Kidney glomerular epithelial cell (primary cell): Measurements from ENCODE around the gene HOXC4.
"Not testable (repeated sequence)": the region's sequence is repeated elsewhere in the genome, so short reads cannot be mapped to it uniquely, and the experiment has no call there.

Experiments used
- DNase-seq: peaks from one replicate; lab custom pipeline; 2025; lab: John Stamatoyannopoulos, UW

The HOXC4 gene

DNA sequence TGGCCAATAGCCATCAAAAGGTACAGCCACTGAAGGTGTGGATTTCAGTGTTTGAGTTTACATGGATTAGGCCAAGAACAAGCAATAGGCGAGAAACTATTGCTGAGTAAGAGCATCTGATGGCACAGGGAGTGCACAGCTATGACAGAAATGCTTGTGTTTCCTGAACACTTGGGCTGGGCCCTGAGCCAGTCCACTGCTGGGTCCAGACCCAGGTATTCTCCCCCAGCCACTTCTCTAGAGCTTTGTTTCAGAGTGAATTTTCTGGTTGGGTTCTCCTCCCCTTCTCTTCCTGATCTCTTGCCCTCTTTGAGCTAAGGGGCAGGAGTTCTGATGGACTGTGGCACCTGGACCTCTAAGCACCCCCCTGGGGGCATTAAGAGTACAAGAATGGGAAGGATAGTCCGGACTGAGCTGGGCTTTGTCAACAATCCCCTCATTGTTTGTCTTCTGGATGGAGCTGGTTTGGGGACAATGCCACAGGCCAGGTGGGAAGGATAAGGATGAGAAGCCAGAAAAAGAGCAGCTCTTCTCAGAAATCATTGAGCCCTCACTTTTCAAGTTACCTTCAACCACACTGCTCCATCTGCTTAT lies 12.4 kb upstream of the HOXC4 start:
- DNase-seq, result no peak

DNA sequence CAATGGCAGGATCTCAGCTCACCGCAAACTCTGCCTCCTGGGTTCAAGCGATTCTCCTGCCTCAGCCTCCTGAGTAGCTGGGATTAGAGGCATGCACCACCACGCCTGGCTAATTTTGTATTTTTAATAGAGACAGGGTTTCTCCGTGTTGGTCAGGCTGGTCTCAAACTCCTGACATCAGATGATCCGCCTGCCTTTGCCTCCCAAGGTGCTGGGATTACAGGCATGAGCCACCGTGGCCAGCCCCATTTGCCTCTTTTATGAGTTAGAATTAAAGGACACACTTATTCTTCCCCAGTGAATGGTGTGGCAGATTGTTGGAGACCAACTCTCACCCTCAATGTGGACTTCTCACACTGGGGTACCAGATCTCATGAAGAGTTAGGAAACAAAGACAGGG lies 11.6 kb upstream of the HOXC4 start:
- not testable (repeated sequence) for DNase-seq

DNA sequence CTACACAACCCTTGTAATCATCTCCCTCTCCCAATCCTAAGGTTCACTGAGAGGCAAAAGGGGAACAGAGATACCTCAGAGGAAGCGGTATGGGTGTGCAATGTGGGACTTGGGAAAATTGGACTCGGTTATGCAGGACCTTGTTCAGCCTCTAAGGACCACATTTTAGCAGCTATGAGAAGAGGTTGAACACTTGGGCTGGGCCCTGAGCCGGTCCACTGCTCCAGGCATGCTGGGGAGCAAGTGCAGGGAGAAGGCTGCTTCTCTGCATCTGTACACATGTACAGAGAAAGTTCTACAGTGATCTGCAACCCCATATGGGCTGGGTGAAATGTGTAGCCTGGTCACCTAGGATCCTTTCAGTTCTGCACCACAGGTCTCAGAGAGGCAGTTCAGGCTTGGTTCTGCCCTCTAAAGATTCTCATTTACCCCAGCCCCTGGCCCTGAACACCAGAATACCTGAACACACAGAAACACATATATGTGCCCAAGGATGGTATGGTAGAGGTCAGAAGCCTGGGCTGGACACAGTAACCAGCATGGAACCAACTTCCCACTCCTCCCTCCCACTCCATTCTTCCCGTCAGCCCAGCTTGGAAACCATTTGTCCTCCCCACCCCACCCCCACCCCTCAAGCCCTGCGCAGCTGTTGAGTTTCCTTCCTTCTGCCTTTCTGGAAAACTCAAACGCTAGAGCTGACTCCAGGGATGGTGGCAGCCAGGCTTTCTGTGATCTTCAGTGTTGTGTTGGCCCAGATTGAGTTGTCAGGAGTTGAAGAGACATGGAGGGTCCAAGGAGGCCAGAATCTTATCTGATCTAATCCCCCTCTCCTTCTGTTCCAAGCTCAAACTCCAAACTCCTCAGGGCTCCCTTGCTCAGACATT lies 10.4 kb upstream of the HOXC4 start:
- DNase-seq, result no peak

DNA sequence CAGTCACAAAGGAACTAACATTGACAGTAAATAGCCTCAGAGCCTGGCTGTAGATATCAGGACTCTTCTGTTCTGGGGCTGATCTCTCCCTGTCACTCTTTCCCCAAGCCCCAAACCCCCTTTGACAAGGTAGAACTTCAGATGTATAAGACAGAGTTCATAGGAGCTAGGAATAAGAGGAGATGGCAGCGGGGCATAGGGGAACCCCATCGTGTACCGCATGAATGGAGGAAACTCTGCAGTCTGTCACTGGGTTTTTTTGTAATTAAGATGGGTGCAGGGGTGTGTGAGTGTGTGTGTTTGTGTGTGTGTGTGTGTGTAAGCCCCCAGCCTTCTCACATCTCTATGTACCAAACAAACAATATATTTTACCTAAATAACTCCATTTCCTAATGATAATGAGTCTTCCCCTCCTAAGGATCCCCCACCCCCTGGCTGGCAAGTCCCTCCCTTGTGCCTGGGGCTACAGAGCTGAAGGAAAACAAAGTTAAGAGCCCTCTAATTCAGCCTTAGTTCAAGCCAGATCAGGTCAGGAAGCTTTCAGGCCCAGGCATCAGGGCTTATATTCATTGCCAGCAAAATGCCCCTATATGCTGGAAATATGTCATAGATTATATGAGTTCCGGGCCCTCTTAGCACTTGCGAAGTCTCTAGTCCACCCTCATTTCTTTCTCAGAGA lies 9.1 kb upstream of the HOXC4 start:
- DNase-seq, result no peak

DNA sequence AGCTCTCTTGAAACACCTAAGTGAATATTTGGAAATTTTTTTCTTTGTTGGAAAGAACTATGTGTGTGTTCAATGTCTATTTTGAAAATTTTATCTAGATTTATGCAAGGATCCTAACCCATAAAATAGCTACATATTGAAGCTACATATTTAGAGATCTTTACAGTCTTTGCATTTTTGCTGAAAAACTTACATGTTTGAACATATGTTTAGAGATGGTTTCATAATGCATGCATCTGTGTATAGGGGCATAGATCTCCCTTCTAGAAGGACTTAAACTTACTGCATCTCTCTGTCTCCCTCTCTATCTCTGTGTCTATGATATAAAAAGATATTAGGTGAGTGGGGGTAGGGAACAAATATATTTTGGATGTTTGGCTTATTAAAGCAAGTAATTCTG lies 8.2 kb upstream of the HOXC4 start:
- no peak for DNase-seq

DNA sequence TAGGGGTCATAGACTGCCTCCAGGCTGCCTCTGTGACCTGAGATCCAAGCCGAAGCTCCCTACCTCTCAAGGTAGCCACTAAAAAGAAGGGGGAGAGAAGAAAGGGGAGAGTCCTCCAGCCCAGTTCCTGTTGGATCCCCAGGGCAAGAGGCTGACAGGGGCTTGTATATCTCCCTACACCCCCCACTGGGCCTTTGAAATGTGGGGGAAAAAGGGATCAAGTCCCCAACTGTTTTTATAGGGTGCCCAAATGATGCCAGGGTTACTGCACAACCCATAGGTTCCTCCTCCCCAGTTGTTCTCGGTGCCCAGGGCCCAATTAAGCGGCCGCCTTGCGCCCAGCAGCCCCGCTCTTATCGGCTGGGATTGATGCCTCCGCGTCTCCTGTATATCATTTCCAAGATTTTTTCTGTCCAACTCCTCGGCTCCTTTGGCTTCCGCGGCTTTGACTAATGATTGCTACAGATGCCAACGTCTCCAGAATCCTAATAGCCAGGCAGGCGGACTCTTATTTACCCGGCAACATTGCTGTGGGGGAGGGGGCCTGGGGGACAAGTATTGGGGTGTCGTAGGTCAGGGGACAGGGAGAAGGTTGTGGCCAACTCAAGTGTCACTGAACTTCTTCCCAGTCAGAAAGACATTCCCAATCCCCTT lies 7.6 kb upstream of the HOXC4 start:
- DNase-seq, result no peak

DNA sequence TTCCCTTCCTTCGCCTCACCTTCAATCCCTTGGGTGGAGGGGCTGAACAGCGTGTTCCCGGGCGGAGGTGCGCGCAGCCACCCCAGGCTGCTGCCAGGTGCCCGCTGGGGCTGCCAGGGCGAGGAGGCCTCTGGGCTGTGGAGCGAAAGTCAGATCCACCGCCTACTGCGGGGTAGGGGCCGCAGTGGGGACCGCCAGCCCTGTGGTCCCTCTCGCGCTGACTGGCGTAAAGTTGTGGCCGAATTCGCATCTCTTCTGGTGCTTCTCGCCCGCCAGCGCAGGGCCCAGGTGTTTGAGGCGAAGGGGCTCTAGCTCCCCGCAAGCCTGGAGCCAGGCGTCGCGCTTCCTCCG lies 6.9 kb upstream of the HOXC4 start:
- DNase-seq, result no peak

DNA sequence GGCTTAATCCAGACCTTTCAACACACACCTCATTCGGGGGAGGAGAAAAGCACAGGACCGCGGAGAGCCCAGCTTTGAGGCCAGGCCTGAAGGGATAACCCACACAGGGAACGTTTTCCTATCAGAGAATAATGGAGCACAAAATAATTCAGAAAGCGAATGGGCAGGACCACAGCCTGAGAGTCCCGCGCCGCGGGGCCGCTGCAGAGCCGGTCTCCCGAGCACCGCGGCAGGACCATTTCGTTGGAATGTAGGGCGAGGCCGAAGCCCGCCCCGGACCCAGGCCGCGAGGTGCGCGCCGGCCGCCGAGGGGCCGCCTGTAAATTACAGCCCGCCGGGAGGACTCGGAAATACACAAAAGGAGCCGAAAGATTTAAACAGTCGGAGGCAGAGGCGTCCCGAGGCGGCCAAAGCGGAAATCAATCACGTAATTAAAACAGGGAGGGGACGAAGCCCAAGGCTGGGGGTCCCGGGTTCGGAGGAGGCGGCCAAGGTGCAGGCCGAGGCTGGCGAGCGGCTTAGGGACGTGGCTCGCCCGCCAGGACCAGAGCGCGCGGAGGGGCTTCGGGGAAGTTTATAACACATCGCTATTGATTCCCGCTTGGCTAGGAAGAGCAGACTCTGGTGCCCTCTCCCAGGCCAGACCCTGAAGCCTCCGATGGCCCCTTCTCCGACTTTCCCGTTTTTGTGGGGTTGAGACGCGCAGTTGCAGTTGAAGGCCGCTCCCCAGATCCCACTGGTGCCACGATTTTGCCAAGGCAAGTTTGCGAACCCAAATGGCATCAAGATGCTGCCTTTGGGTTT lies 6.3 kb upstream of the HOXC4 start:
- DNase-seq, result no peak

DNA sequence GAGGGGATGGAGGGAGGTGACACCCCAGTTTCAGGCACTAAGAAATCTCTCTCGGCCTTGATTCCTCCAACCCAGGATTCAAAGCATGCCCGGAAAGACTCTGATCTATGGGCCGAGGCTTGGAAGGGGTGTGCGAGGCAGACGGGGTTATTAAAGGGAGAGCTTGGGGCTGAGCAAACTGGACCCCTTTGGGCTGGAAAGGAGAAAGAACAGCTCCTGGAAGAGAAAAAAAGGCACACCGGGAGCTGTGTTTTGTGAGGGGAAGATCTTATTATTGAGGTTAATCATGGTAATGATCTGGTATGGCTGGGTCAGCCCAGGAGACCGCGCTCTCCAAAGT lies 5.7 kb upstream of the HOXC4 start:
- no peak for DNase-seq

DNA sequence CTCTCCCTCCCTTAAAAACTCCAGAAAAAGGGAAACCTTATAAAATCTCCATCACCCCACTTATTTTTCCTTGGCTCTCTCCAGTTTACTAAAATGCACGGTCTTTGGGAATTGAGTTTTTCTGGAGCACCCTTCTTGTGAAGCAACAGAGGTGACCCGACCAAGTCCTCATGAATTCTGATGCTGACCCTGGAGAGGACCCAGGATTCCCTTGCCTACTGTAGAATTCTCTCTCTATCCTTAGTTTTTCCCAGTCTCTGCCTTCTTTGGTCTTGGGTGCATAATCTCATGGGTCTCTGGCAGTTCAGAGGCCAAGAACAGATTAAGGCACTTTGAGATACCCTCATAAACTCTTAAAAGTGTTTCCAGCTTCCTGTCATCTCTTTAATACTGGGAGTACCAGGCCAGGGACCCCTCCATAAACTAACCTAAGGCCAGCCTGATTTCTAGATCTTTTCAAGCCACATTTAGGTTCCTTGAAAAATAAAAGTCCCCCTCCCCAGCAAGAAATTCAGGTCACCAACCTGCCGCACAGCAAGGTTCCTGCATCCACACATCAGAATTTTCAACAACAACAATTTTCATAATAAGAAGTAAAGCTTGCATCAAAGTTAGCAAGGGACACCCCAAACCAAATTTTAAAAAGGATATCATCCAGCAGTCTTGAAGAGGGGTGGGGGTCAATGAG lies 5.1 kb upstream of the HOXC4 start:
- no peak for DNase-seq

DNA sequence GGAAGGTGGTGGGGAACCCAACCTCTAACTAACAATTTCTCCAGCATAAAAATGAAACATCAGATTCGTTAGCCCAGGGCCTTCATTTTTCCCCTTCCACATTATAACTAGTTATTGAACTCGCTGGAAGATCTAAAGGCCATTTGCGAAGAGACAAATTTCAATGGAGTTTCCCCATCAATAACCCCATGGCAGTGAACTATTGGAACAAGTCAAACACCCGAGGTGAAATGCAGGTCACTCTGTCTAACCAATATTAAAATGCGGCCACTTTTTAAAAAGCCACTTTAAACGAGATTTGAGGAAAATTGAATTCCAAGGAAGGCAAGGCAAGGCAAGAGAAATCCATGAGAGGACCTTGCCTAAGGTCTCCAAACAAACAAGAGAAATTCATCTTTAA lies 4.5 kb upstream of the HOXC4 start:
- DNase-seq, result no peak

DNA sequence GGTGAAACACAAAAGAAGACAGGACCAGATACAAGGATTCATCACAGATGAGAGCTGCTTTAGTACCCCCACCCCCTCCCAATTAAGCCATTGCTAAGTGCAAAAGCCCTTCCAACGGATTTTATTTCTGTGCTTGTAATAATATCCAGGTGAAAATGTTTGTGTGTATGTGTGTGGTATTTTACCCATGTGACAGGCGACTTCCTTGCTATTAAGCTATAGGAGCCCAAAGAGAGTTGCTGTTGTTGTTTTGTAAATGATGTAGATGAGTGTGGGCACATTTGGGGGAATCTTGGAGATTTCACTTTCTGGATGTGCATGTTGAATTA lies 3.2 kb upstream of the HOXC4 start:
- DNase-seq, result no peak

DNA sequence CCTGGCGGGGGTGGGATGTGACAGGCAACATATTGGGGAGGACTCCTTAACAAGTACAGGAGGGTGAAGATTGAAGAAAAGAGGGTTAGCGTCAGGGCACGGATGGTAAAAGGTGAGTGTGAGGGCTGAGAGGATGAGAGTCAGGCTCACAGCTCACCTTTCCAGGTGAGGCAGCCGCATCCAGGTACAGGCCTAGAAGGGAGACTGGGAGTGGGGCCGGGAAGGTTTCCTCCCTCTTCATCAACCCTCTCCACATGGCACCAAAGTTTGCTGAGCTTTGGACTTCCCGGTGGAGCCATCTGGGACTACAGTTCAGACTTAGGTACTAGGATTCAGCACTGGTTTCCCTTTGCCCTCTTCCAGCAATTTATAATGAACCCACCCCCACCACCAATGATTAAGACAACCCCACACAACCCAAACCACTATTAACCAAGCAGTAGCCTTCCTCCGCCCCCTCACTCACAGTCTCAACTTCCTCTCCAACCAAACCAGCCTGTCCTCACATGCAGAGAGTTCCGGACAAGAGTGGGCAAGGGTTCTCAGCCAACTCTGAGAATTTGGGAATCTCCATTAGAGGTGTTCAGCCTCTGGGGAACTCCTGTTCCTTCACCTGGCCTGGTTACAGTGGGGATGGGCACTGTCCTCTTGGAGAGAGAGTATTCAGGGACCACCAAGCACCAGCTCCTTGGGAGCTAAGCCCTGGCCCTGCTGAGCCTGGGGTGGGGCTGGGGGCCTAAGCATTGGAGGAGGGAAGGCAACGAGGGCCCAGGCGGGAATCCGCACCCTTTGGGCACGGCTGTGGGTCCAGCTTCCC lies 2.4 kb upstream of the HOXC4 start:
- no peak for DNase-seq

DNA sequence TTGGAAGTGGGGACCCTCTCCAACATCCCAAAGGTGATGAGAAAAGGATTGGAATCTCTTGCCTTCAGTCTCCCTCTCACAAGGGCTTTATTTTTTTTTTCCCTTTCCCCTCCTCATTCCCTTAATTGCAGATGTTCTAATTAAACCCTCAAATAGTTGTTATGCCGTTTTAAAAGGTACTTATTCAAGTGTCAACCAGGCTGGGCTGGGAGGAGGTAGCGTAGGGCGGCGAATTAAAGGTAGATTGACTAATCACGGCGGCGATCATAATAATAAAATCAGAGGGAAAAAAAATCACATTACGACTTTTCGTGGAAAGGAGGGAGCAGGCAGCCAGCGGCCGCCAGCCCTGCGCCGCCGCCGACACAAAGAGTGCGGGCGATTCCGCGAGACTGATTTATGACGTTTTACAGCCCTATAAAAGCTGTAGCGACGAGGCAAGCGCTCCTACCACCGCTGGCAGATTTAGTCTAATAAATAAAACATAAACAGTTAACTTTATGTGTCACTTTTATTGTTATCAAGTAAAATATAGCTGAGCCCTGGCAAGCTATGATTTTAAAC lies 1.7 kb upstream of the HOXC4 start:
- no peak for DNase-seq

DNA sequence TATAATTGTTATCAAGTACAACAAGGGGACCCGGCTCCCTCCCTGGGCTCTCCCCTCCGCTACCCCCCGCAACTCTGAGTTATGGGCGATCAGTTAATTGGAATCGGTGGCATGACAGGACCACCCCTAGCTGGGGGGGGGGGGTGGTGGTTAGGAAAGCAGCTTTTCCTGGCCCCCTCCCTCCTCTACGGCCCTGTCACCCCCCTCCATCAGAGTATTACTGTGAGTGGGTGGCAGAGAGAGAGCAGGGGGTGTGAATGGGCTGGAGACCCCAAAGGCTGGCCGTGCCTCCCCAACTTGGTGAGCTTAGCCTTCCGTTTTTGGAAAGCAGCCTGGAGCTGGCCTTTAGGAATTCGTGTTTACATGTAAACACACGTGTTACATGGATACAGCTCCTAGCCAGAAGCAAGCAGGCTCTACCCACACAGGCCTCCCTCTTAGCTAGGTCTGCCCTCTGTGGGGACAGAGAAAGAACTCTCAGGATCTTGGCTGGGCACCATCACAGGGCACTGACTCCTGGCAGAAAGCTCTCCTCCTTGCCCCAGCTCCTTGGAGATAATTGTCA lies 1.1 kb upstream of the HOXC4 start:
- DNase-seq, result no peak

DNA sequence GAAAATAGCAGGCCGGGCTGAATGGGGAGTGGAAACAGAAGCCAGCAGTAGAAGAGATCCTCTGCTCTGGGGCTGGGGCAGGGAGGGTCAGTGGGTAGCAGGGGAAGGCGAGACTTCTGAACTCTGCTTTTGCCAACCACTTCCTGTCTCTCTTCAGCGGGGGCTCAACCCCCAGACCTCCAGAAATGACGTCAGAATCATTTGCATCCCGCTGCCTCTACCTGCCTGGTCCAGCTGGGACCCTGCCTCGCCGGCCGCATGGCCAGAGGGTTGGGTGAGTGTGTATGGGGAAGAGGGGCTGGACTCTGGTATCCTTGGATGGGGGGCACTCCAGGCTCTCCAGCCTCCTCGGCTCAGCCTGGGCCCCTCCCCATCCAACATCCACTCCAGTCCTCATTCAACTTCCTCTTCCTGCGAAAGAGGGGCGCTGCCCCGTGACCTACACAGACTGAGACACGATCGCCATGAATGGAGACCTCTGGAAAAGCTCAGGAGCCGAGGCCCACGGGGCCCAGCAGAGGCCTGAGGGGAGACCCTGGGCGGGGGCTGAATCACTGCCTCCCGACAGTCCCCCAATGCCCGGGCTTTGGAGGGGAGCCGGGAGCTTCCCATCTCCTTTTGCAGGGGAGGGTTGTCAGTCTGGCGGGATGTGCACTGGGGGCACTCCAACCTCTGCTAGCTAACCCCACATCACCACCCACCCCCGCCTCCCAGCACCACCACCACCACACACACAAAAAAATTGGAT lies 458 bp upstream of the HOXC4 start:
- no peak for DNase-seq

DNA sequence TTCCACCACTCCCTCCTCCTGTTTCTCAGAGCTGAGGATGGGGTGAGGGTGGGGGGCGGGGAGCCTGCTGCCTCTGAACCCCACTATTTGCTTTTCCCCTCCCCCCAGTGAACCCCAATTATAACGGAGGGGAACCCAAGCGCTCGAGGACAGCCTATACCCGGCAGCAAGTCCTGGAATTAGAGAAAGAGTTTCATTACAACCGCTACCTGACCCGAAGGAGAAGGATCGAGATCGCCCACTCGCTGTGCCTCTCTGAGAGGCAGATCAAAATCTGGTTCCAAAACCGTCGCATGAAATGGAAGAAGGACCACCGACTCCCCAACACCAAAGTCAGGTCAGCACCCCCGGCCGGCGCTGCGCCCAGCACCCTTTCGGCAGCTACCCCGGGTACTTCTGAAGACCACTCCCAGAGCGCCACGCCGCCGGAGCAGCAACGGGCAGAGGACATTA lies 1.1 kb downstream of the HOXC4 start:
- DNase-seq, result no peak

DNA sequence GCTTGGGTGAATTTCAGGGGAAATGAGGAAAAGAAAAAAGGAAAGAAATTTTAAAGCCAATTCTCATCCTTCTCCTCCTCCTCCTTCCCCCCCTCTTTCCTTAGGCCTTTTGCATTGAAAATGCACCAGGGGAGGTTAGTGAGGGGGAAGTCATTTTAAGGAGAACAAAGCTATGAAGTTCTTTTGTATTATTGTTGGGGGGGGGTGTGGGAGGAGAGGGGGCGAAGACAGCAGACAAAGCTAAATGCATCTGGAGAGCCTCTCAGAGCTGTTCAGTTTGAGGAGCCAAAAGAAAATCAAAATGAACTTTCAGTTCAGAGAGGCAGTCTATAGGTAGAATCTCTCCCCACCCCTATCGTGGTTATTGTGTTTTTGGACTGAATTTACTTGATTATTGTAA lies 1.9 kb downstream of the HOXC4 start:
- no peak for DNase-seq

DNA sequence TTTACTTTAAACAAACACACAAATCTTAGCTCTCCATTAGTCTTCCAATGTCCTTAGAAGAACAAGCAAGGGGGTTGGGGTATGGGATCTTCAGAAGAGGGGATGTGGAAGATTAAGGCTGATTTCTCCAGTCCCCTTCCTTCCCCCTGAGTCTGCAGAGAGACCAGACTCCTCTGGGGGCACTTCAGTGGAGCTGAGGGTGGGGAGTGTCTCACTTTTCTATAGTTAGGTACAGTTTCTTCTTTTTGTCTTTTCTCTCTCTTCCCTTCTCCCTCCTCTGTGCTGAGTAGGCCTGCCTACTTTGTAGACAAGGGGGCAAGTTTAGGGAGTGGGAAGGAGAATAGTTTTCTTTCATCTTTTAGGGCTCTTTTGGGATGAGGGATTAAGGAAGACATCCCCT lies 2.5 kb downstream of the HOXC4 start:
- DNase-seq, result no peak
